HG02938 (cell line): ENCODE results near the gene RLN3.

Experiments used
- ATAC-seq: cut with Tn5 transposase; IDR thresholded peaks from one replicate; pipeline ENCODE4 v1.9.1; 2021; ENCODE audit warnings: mild to moderate bottlenecking, moderate library complexity; ENCODE audit not compliant: unreplicated experiment

Gene RLN3

GRCh38 chr19:14054099-14054498 lies 26.2 kb downstream of the RLN3 start:
- ATAC-seq = no peak

GRCh38 chr19:14054721-14055120 lies 26.8 kb downstream of the RLN3 start:
- ATAC-seq = no peak

- ATAC-seq = no peak
These were observed 27.4 kb downstream of the RLN3 start for GRCh38 chr19:14055396-14055795.

- no peak for ATAC-seq
These were observed 28.2 kb downstream of the RLN3 start for GRCh38 chr19:14056069-14056666.

- no peak for ATAC-seq
These were observed 28.9 kb downstream of the RLN3 start for GRCh38 chr19:14056741-14057356.

- ATAC-seq = no peak
These were observed 30.5 kb downstream of the RLN3 start for GRCh38 chr19:14058182-14059092.

- no peak for ATAC-seq
These were observed 31.1 kb downstream of the RLN3 start for GRCh38 chr19:14059093-14059480.

GRCh38 chr19:14059652-14060155 lies 31.8 kb downstream of the RLN3 start:
- ATAC-seq = no peak

- no peak for ATAC-seq
These were observed 33.3 kb downstream of the RLN3 start for GRCh38 chr19:14061081-14061749.

GRCh38 chr19:14061751-14062557 lies 34.0 kb downstream of the RLN3 start, which contains the start of gene PALM3:
Gene PALM3, minus strand, starts transcription at chr19:14062076. Its CDS starts 96 bp downstream, at chr19:14061980.
- ATAC-seq = no peak

GRCh38 chr19:14062558-14062855 lies 34.6 kb downstream of the RLN3 start:
- no peak for ATAC-seq

GRCh38 chr19:14063105-14063504 lies 35.2 kb downstream of the RLN3 start:
- no peak for ATAC-seq

GRCh38 chr19:14066134-14066533 lies 38.2 kb downstream of the RLN3 start:
- ATAC-seq = no peak

- ATAC-seq = no peak
These were observed 42.5 kb downstream of the RLN3 start for GRCh38 chr19:14070268-14071050.

- peak; percentile 13 for ATAC-seq
These were observed 44.8 kb downstream of the RLN3 start, which contains the start of gene MISP3 for GRCh38 chr19:14072535-14073260. Gene MISP3, plus strand, starts transcription at chr19:14072786. Its CDS starts 524 bp downstream, at chr19:14073310.

GRCh38 chr19:14073261-14073924 lies 45.4 kb downstream of the RLN3 start:
- ATAC-seq = peak; percentile 40

GRCh38 chr19:14073925-14074838 lies 46.2 kb downstream of the RLN3 start:
- ATAC-seq = no peak
